Stomach (tissue), 4 donors: ENCODE data around the gene NSUN6.

Experiments
- EP300 ChIP-seq: sonication (generic); formaldehyde crosslinking; IDR thresholded peaks from one replicate; pipeline ENCODE4 v1.6.1; 2017; ENCODE audit warnings: antibody characterized with exemption
- POLR2A ChIP-seq, 4 donors: fragments of 450-650 bp; IDR thresholded peaks; one replicate each; pipeline ENCODE4 v1.6.1; 2016; ENCODE audit warnings: antibody characterized with exemption in 4 of 4, control low read depth in 2 of 4, mild to moderate bottlenecking in 1 of 4, moderate library complexity in 1 of 4
- POLR2AphosphoS5 ChIP-seq, 3 donors: sonication (generic); formaldehyde crosslinking; IDR thresholded peaks; one replicate each; pipeline ENCODE4 v1.6.1; 2016; ENCODE audit warnings: antibody characterized with exemption in 3 of 3
- TF ChIP-seq, protein P1 (sequence below), 7 experiments: fragments of 450-650 bp in 4 of 7; fragments of 200-600 bp in 3 of 7; sonication (generic) in 3 of 7; IDR thresholded peaks; one replicate each; pipeline ENCODE4 v1.5.1; 2016 to 2019; ENCODE audit warnings: antibody characterized with exemption in 7 of 7, control low read depth in 2 of 7, mild to moderate bottlenecking in 1 of 7

DNA sequence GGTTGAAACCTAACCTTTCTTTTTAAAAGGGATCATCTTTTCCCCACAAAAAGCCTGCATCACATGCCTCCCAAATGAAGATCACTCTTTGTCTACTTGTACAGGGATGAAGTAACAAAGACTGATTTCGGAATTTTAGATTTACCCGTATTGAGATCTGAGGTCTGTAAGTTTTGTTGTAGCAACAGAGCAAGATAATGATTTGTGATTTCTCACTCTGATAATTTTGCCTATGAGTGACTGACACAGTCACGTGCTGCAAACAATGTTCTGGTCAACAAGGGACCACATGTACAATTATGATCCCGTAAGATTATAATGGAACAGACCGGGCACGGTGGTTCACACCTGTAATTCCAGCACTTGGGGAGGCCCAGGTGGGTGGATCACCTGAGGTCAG lies 39.2 kb upstream of the NSUN6 start:
- TF ChIP-seq, protein P1, sequence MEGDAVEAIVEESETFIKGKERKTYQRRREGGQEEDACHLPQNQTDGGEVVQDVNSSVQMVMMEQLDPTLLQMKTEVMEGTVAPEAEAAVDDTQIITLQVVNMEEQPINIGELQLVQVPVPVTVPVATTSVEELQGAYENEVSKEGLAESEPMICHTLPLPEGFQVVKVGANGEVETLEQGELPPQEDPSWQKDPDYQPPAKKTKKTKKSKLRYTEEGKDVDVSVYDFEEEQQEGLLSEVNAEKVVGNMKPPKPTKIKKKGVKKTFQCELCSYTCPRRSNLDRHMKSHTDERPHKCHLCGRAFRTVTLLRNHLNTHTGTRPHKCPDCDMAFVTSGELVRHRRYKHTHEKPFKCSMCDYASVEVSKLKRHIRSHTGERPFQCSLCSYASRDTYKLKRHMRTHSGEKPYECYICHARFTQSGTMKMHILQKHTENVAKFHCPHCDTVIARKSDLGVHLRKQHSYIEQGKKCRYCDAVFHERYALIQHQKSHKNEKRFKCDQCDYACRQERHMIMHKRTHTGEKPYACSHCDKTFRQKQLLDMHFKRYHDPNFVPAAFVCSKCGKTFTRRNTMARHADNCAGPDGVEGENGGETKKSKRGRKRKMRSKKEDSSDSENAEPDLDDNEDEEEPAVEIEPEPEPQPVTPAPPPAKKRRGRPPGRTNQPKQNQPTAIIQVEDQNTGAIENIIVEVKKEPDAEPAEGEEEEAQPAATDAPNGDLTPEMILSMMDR (IDR thresholded peaks at IDR 0.05), result no peak
- TF ChIP-seq EP300 (no peak), POLR2AphosphoS5 (IDR thresholded peaks at IDR 0.05) (no peak), POLR2A (IDR thresholded peaks at IDR 0.05) (no peak)
